ENCODE data around the gene CTSF. TPM values are rescaled to one million over a fixed set of nuclear protein-coding genes. Genes with fewer than 3 reads are reported as not detected.

The CTSF gene
- total RNA-seq, 4 donors from 2014 or later, result 61.6 to 114 (median 83.2) TPM

- Histone ChIP-seq H3K27me3 (peaks cover 9% of the 10 kb centered on the region), H3K9me3 (no peaks in the 10 kb centered on the region), H3K27ac (no peak overlapping the region), H3K4me1 (peaks cover 10% of the 10 kb centered on the region), H3K4me3 (no peak overlapping the region), H3K36me3 (peaks cover 29% of the 10 kb centered on the region)
- TF ChIP-seq, protein P1, sequence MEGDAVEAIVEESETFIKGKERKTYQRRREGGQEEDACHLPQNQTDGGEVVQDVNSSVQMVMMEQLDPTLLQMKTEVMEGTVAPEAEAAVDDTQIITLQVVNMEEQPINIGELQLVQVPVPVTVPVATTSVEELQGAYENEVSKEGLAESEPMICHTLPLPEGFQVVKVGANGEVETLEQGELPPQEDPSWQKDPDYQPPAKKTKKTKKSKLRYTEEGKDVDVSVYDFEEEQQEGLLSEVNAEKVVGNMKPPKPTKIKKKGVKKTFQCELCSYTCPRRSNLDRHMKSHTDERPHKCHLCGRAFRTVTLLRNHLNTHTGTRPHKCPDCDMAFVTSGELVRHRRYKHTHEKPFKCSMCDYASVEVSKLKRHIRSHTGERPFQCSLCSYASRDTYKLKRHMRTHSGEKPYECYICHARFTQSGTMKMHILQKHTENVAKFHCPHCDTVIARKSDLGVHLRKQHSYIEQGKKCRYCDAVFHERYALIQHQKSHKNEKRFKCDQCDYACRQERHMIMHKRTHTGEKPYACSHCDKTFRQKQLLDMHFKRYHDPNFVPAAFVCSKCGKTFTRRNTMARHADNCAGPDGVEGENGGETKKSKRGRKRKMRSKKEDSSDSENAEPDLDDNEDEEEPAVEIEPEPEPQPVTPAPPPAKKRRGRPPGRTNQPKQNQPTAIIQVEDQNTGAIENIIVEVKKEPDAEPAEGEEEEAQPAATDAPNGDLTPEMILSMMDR (IDR thresholded peaks at IDR 0.05), result no peak
- TF ChIP-seq POLR2AphosphoS5 (IDR thresholded peaks at IDR 0.05), result no peak
- TF ChIP-seq POLR2A (IDR thresholded peaks at IDR 0.05), result no peak
- no peak for TF ChIP-seq EP300 (IDR thresholded peaks at IDR 0.05)
- 77% methylated on average over 8 of the region's 14 CpGs for WGBS
- no peak for DNase-seq (ENCODE audit: low spot score in 2 of 2)
Measured at GRCh38 chr11:66561178-66561974, 7.0 kb downstream of the CTSF start.

- WGBS, result 74% methylated on average over 10 of the region's 27 CpGs
- no peak for DNase-seq (ENCODE audit: low spot score in 2 of 2)
- Histone ChIP-seq H3K27me3 (peaks cover 9% of the 10 kb centered on the region), H3K27ac (no peak overlapping the region), H3K4me1 (peaks cover 10% of the 10 kb centered on the region), H3K4me3 (no peak overlapping the region), H3K36me3 (peaks cover 17% of the 10 kb centered on the region), H3K9me3 (no peaks in the 10 kb centered on the region)
- TF ChIP-seq, protein P1 (IDR thresholded peaks at IDR 0.05), result no peak
- TF ChIP-seq EP300 (IDR thresholded peaks at IDR 0.05) (no peak), POLR2A (IDR thresholded peaks at IDR 0.05) (no peak), POLR2AphosphoS5 (IDR thresholded peaks at IDR 0.05) (no peak)
Measured at GRCh38 chr11:66559866-66560676, 8.3 kb downstream of the CTSF start.

GRCh38 chr11:66559142-66559865 lies 9.1 kb downstream of the CTSF start:
- peaks cover 9% of the 10 kb centered on the region for H3K27me3 ChIP-seq
- peaks cover 10% of the 10 kb centered on the region for H3K4me1 ChIP-seq
- DNase-seq (ENCODE audit: low spot score in 2 of 2), result no peak
- H3K36me3 ChIP-seq, result peaks cover 10% of the 10 kb centered on the region
- H3K4me3 ChIP-seq, result no peak overlapping the region
- TF ChIP-seq, protein P1 (IDR thresholded peaks at IDR 0.05), result no peak
- TF ChIP-seq EP300 (IDR thresholded peaks at IDR 0.05) (no peak), POLR2A (IDR thresholded peaks at IDR 0.05) (no peak), POLR2AphosphoS5 (IDR thresholded peaks at IDR 0.05) (no peak)
- 17% methylated on average over 17 of the region's 50 CpGs for WGBS
- no peak overlapping the region for H3K27ac ChIP-seq
- no peaks in the 10 kb centered on the region for H3K9me3 ChIP-seq

DNA sequence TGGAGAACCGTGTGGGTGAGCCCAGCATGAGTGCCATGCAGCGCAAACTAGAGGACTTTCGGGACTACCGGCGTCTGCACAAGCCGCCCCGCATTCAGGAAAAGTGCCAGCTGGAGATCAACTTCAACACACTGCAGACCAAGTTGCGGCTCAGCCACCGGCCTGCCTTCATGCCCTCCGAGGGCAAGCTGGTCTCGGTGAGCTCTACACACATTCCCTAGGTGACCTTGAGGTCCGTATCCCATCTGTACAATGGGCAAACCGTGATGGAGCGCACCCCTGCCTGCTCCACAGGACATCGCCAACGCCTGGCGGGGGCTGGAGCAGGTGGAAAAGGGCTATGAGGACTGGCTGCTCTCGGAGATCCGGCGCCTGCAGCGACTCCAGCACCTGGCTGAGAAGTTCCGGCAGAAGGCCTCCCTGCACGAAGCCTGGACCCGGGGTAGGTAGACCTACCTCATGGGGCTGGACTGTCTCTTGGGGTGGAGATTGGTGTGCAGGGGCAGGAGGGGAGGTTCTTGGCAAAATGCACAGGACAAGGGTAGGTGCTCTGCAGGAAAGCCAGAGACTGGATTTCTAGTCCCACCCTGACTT lies 10.6 kb downstream of the CTSF start:
- Histone ChIP-seq H3K36me3 (no peaks in the 10 kb centered on the region), H3K4me3 (no peak overlapping the region), H3K4me1 (peaks cover 10% of the 10 kb centered on the region), H3K9me3 (no peaks in the 10 kb centered on the region), H3K27ac (no peak overlapping the region), H3K27me3 (peaks cover 9% of the 10 kb centered on the region)
- DNase-seq (ENCODE audit: low spot score in 2 of 2), result no peak
- 97% methylated on average over 7 of the region's 24 CpGs for WGBS
- no peak for TF ChIP-seq POLR2A (IDR thresholded peaks at IDR 0.05)
- TF ChIP-seq EP300 (IDR thresholded peaks at IDR 0.05), result no peak
- no peak for TF ChIP-seq POLR2AphosphoS5 (IDR thresholded peaks at IDR 0.05)
- TF ChIP-seq, protein P1 (IDR thresholded peaks at IDR 0.05), result no peak

All from suprapubic skin (tissue), 4 donors.